ENCODE measurements around the gene ATRNL1.
A peak's percentile ranks its signal among the peaks of the same experiment; 100 is the strongest.

ATRNL1 gene

DNA sequence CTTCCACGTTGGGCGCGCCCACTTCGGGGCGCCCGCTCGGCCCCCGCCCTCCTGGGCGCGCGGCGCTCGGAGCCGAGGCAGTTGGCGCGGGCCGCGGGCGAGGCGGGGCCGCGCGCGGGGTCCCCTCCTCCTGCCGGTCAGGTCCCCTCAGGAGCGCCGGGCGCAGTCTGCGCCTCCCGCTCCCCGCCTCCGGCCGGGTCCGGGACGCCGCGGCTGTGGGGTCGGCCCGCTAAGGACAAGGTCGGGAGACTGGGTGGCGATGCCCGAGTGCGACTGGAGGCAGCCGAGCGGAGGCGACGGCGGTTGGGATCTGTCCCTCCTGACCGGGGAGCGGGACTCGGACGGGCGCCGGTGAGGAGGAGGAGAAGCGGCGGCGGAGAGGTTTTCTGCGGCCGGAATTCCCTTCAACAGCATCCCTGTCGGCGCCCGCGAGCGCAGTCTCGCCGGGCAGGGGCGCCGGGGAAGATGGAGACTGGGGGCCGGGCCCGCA, at the start of gene ATRNL1:
TSS of gene ATRNL1 (plus strand) at position 80 of the 490 bp plus-strand sequence. CDS start at position 466, 386 bp downstream.
- peak in 23 of 58 donors; percentile 13 to 71 (median 41) for DNase-seq

GRCh38 chr10:115043719-115044118, 49.4 kb upstream of the ATRNL1 start:
- DNase-seq, result no peak

DNA sequence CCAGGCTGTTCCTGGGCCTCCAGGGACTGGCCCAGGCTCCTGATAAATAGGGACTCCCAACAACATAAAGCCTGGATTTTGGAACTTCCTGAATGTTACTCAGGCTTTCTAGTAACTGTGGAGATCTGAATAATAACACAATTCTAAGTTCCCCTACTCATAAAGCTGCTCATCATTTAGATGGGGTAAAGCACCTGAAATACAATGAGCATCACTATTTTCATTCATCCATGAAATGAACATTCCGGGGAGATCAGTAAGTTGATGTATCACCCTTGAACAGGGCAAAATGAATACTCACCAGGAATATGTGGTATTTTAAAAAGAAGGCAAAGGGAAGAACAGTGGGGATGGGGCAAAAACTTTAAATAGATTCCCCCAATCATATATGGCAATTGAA, 48.3 kb upstream of the ATRNL1 start:
- no peak for DNase-seq

- DNase-seq, result no peak
Measured at GRCh38 chr10:115045499-115045898, 47.7 kb upstream of the ATRNL1 start.

GRCh38 chr10:115046686-115047236, 46.4 kb upstream of the ATRNL1 start:
- DNase-seq, result no peak

DNA sequence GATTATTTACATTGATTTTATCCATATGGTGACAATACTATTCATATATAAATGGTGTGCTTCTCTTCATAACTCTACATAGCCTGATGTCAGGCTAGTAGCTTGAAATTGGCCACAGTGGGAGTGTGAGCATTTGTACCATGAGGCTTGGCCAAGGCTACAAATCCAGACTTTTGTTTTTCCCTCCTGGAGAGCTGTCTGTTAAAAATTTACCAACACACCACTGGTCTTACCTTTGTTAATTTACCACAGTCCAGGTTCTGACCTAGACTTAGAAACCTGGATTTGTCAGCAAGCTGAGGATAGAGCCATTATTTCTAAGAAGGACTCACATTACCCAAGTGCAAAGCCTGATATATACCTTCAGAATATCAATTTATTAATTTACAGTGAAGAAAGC, 45.5 kb upstream of the ATRNL1 start:
- DNase-seq, result no peak

GRCh38 chr10:115049318-115049717, 43.8 kb upstream of the ATRNL1 start:
- no peak for DNase-seq

DNA sequence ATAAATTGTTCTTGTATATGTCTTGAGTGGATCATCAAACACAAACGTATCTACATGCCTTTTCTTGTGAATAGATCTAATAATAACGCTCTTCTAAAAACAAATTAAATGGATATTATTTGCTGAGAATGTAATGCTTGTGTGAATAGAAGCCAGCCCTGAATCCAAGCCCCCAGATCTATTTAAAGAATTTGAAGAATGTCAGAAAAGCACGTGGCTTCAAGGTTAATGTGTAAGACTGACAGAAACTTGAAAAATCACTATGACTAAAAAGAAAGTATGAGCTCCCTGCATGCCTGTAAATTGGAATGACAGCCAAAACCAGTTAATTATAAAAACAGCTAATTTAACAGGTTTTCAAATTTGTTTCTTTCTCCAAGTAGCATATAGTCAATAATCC, 43.2 kb upstream of the ATRNL1 start:
- no peak for DNase-seq

DNA sequence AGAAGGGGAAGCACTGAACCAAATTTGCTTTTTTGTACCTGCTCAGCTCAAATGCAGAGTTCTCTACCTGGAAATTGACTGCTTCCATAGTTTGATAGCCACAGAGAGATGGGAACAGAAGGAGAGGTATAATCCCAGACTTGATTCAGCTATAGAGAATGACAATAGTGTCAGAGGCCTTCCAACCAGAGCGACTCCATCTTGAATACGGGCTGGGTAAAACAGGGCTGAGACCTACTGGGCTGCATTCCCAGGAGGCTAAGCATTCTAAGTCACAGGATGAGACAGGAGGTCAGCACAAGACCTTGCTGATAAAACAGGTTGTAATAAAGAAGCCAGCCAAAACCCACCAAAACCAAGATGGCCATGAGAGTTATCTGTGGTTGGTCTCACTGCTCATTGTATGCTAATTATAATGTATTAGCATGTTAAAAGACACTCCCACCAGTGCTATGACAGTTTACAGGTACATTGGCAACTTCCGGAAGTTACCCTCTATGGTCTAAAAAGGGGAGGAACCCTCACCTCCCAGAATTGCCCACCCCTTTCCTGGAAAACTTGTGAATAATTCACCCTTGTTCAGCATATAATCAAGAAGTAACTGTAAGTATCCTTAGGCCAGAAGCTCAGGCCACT, 42.7 kb upstream of the ATRNL1 start:
- no peak for DNase-seq

GRCh38 chr10:115051216-115051615, 41.9 kb upstream of the ATRNL1 start:
- DNase-seq, result no peak

GRCh38 chr10:115052226-115052625, 40.9 kb upstream of the ATRNL1 start:
- no peak for DNase-seq

DNA sequence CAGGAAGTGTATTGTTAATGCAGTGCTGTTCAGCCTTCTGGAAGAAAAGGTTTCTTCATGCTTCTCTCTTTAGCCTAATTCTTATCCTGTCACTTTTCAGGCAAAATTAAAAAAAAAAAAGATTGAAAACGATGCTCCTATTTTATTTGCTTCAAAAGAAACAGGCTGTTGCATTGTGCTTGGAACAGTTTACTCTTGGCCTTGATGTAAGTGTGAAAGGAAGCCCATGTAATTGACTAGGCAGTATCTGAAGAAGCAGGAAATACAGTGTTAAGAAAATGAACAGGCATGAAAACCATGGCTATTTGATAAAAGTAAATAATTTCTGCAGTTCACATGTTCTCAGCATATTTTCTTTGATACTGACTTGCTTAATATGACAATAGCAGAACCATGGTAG, 40.4 kb upstream of the ATRNL1 start:
- peak in 1 of 58 donors; percentile 5 for DNase-seq

DNA sequence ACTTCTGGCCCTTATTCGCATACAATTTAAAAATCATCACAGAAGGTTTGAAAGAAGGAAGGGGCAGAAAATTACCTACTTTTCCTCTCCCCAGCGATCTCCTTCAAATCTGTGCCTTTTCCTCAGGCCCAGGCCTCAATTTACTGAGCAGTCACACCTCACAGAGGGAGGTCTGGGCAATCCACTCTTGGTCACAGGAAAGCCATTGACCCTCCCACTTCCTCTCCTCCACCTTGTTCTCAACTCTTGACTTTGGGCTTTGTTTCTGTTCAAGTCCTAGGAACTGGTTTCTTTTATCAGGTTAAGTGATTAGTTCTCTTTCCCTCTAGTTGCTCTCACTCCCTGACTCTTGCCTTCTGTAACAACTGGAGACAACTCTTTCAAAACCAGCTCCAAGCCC, 37.0 kb upstream of the ATRNL1 start:
- DNase-seq, result no peak

- peak in 13 of 58 donors; percentile 1 to 52 (median 18) for DNase-seq
Measured at GRCh38 chr10:115059301-115059898, 33.8 kb upstream of the ATRNL1 start.

DNA sequence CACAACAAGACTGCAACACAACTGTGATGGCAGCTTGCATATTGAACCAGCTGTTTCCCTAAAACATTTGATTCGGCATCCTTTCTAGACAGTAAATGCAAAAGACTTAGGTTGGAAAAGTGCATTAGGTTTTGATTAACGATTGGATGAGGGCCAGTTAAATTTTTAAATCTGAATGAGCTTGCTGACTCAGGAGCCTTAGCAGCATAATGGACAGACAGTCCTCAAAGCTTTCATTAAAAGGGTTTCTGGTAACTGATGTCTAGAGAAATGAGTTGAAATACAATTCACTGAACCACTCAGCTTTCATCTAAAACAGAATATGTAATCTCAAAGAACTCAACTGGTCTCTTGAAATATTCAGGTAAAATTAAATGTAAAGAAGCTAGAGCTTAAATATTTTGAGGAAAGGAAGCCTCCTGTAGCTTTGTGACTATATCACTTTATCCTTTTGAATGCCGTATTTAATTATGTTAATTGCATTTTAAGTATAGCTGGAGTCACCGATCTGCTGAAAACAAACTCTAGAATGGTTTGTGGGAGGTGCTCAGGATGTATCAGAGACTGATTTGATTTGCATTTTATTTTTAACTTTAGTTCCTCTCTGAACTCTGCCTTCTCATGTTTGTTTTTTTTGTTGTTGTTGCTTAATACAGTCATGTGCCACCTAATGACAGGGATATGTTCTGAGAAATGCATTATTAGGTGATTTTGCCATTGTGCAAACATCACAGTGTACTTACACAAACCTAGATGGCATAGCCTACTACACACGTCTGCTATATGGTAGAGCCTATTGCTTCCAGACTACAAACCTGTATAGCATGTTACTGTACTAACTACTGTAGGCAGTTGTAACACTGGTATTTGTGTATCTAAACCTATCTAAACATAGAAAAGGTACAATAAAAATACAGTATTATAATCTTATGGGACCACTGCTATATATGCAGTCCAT, 29.2 kb upstream of the ATRNL1 start:
- no peak for DNase-seq

- peak in 2 of 58 donors; percentile 1 to 10 for DNase-seq
Measured at GRCh38 chr10:115065801-115066200, 27.4 kb upstream of the ATRNL1 start.

GRCh38 chr10:115066528-115066927, 26.6 kb upstream of the ATRNL1 start:
- DNase-seq, result no peak

GRCh38 chr10:115073796-115074195, 19.4 kb upstream of the ATRNL1 start:
- DNase-seq, result no peak

DNA sequence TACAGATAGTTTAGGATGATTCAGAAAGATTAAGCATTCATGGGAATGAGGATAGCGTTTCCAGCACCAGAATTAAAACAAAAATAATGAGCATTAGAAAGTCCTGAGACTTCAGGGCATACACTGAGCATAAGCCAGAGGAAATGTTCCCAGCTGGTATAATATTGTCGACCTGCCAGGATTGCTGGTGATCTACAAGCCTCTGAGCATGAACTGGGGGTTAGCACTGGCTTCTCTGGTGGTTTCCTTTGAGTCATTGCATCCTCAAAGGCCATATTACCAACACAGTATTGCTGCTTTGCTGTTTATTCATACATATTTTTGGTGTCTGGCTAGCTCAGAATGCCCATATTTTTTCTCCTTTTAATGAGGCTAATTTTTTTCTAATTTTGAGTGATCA, 10.7 kb upstream of the ATRNL1 start:
- no peak for DNase-seq

DNA sequence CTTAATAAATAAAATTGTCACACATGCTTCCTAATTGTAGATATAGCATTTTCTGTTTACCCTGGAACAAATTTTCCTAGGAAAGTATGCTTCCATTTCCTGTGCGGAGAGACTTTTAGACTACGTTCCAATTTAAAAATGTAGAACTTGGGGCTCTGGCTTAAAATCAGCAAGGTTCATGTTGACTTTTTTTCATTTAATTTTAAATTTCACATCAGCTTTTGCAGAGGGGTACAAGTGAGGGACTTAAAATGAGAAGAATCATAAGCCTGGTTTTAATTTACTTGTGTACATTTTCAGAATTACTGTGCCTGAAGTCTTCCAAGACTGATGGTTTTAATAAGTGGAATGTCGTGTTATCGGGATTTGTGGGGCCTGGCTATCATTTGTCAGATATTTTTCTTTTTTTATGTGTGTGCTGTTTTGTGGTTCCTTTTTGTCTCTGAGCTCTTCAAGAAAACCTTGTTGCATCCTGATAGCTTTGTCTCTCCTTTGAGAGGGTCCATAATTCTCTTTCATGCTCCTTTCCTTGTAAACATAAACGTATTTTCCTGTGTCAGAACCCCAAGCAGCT, 8.8 kb upstream of the ATRNL1 start:
- DNase-seq, result no peak

DNA sequence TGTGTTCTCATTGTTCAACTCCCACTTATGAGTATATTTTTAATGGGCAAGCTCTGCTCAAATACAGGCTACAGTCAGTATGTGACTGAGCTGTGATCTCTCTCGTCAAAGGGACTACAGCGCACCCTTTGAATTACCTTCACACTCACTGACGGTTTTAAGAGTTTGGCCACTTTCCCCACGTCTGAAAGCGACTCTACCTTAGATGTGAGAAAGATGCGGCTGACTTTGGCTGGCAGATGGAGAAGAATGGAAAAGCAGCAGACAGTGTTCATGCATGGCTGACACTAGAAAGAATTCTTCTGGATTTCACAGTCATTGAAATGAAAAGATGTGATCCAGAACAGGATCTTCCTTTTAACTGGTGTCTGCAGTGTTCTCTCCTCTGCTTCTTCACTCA, 2.0 kb upstream of the ATRNL1 start:
- no peak for DNase-seq

- peak in 2 of 58 donors; percentile 58 to 70 for DNase-seq
Measured at GRCh38 chr10:115092258-115092554, 959 bp upstream of the ATRNL1 start.
